MM.1S (cell line): ENCODE results near the gene ELF4.

Experiments
- DNase-seq: peaks from one replicate; pipeline ENCODE4 v3.0.0-alpha.2; 2015
- H2AFZ ChIP-seq: fragments of 300-600 bp; sonication (generic); 2 replicates; pipeline ENCODE4 v1.6.0; 2016; ENCODE audit warnings: antibody characterized with exemption, low read length
- H3F3A ChIP-seq: fragments of 300-600 bp; sonication (generic); 2 replicates; pipeline ENCODE4 v1.6.1; 2016; ENCODE audit warnings: mild to moderate bottlenecking, antibody characterized with exemption, low read length, moderate library complexity, mixed read lengths; ENCODE audit not compliant: insufficient read depth
- H3K27ac ChIP-seq: fragments of 300-600 bp; sonication (generic); 2 replicates; pipeline ENCODE4 v1.5.1; 2016; ENCODE audit warnings: mild to moderate bottlenecking, low read length
- H3K27me3 ChIP-seq: fragments of 300-600 bp; sonication (generic); replicated peaks from 2 replicates; pipeline ENCODE4 v1.6.0; 2016; ENCODE audit warnings: low read length; ENCODE audit not compliant: insufficient read depth
- H3K36me3 ChIP-seq: fragments of 300-600 bp; sonication (generic); replicated peaks from 2 replicates; pipeline ENCODE4 v1.6.1; 2016; ENCODE audit warnings: mild to moderate bottlenecking, low read length, mixed read lengths; ENCODE audit not compliant: insufficient read depth
- H3K4me1 ChIP-seq: fragments of 300-600 bp; sonication (generic); 2 replicates; pipeline ENCODE4 v1.6.1; 2016; ENCODE audit warnings: low read length, mixed read lengths
- H3K4me2 ChIP-seq: fragments of 300-600 bp; sonication (generic); 2 replicates; pipeline ENCODE4 v1.6.0; 2016; ENCODE audit warnings: low read depth, low read length
- H3K4me3 ChIP-seq: fragments of 300-600 bp; sonication (generic); 2 replicates; pipeline ENCODE4 v1.5.1; 2016; ENCODE audit warnings: low read length, mixed read lengths
- H3K79me2 ChIP-seq: fragments of 300-600 bp; sonication (generic); 2 replicates; pipeline ENCODE4 v1.6.1; 2016; ENCODE audit warnings: mixed run types, low read length, mixed read lengths
- H3K9ac ChIP-seq: fragments of 300-600 bp; sonication (generic); 2 replicates; pipeline ENCODE4 v1.6.1; 2016; ENCODE audit warnings: low read length, mixed read lengths
- H3K9me2 ChIP-seq: fragments of 300-600 bp; sonication (generic); replicated peaks from 2 replicates; pipeline ENCODE4 v1.6.1; 2016; ENCODE audit warnings: mild to moderate bottlenecking, low read length, mixed read lengths; ENCODE audit not compliant: insufficient read depth
- H3K9me3 ChIP-seq: fragments of 300-600 bp; sonication (generic); replicated peaks from 2 replicates; pipeline ENCODE4 v1.6.1; 2016; ENCODE audit warnings: mild to moderate bottlenecking, low read length, mixed read lengths; ENCODE audit not compliant: insufficient read depth
- H4K20me1 ChIP-seq: fragments of 300-600 bp; sonication (generic); 2 replicates; pipeline ENCODE4 v1.6.1; 2016; ENCODE audit warnings: mild to moderate bottlenecking, low read length, moderate library complexity, mixed read lengths; ENCODE audit not compliant: insufficient read depth
- EZH2 ChIP-seq: fragments of 300-600 bp; sonication (generic); optimal IDR thresholded peaks from 2 replicates; pipeline ENCODE3; 2017; ENCODE audit warnings: low read depth, mild to moderate bottlenecking, antibody characterized with exemption, low read length, mixed read lengths
- EZH2phosphoT487 ChIP-seq: fragments of 300-600 bp; sonication (generic); IDR thresholded peaks from 2 replicates; pipeline ENCODE4 v1.6.1; 2018; ENCODE audit warnings: antibody characterized with exemption, low read length
- TF ChIP-seq, protein P1 (sequence below): fragments of 300-600 bp; sonication (generic); IDR thresholded peaks from 2 replicates; pipeline ENCODE4 v1.5.1; 2016; ENCODE audit warnings: antibody characterized with exemption, low read length, mixed read lengths

ELF4 gene

DNA sequence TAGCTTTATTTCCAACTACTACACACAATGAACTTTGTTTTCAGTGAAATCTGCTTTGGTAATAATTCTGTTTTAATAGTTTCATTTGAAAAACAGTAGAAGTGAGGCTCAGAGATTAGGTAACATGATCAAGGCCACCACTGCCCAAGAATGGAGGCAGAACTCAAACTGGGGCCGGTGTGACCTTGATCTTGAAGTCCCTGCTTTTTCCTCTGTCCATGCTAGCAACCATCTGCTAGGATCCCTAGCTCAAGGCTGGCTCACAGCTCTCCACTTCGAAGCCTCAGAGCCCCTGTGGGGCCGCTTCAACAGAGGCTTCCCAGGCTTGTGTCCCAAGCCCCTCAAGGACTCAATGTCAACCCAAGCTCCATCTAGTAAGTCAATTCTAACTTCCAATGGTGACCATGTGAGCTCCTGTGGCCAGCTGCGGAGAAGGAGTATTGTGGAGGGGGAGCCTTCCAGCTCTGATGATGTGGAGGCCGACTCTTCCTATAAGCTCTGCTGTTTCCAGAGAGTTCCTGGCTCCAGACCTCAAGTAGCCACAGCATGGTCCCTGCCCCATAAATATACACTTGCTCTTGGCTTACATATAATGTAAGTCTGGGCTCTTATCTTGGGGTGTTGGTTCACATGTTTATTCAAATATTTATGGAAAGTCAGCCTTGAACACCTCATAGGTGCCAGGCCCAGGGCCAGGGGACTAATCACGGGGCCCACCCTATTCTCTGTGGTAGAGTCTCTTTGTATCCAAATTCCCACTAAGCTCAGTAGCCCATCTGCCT lies 14.9 kb downstream of the ELF4 start:
- TF ChIP-seq, protein P1, sequence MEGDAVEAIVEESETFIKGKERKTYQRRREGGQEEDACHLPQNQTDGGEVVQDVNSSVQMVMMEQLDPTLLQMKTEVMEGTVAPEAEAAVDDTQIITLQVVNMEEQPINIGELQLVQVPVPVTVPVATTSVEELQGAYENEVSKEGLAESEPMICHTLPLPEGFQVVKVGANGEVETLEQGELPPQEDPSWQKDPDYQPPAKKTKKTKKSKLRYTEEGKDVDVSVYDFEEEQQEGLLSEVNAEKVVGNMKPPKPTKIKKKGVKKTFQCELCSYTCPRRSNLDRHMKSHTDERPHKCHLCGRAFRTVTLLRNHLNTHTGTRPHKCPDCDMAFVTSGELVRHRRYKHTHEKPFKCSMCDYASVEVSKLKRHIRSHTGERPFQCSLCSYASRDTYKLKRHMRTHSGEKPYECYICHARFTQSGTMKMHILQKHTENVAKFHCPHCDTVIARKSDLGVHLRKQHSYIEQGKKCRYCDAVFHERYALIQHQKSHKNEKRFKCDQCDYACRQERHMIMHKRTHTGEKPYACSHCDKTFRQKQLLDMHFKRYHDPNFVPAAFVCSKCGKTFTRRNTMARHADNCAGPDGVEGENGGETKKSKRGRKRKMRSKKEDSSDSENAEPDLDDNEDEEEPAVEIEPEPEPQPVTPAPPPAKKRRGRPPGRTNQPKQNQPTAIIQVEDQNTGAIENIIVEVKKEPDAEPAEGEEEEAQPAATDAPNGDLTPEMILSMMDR, result no peak
- TF ChIP-seq EZH2, result no peak
- no peak for TF ChIP-seq EZH2phosphoT487
- H3K9me3 ChIP-seq, result no peaks in the 10 kb centered on the region
- no peak overlapping the region for H3K27ac ChIP-seq
- H3K36me3 ChIP-seq, result no peaks in the 10 kb centered on the region
- H3K9me2 ChIP-seq, result no peaks in the 10 kb centered on the region
- no peak for DNase-seq
- H3K4me3 ChIP-seq, result no peak overlapping the region
- no peak overlapping the region for H3K9ac ChIP-seq
- no peaks in the 10 kb centered on the region for H4K20me1 ChIP-seq
- peaks cover 13% of the 10 kb centered on the region for H3K4me1 ChIP-seq
- peaks cover 7% of the 10 kb centered on the region for H3K79me2 ChIP-seq
- H3K27me3 ChIP-seq, result no peaks in the 10 kb centered on the region
- no peaks in the 10 kb centered on the region for H3F3A ChIP-seq
- no peak overlapping the region for H3K4me2 ChIP-seq
- no peak overlapping the region for H2AFZ ChIP-seq

DNA sequence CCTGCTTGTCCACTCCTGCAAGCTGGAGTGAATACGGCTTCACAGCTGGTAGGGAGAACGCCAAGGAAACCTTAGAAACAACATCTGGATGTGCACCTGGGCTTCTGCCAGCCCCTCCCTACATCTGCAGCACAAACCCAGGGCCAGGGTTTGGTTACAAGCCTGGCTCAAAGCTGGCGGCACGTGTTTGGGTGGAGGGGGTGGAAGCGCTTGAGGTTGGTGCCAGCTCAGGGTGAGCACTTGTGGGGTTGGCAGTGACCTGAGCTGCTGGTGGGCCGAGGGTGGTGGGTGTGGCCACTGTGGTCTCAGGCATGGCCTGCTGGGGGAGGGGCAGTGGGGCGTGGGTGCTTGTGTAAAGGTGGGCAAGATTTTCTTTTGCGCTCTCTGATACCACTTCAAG lies 15.6 kb downstream of the ELF4 start:
- Histone ChIP-seq H4K20me1 (no peaks in the 10 kb centered on the region), H3K9me3 (no peaks in the 10 kb centered on the region), H3K27me3 (no peaks in the 10 kb centered on the region), H3K4me1 (peaks cover 13% of the 10 kb centered on the region), H3K27ac (no peak overlapping the region), H3F3A (no peaks in the 10 kb centered on the region), H3K4me3 (no peak overlapping the region), H3K4me2 (no peak overlapping the region), H2AFZ (no peak overlapping the region), H3K36me3 (no peaks in the 10 kb centered on the region), H3K9me2 (no peaks in the 10 kb centered on the region), H3K9ac (no peak overlapping the region), H3K79me2 (no peaks in the 10 kb centered on the region; the same call in none of the 2 replicates)
- no peak for DNase-seq
- TF ChIP-seq EZH2phosphoT487 (no peak), EZH2 (no peak)
- TF ChIP-seq, protein P1, result no peak

DNA sequence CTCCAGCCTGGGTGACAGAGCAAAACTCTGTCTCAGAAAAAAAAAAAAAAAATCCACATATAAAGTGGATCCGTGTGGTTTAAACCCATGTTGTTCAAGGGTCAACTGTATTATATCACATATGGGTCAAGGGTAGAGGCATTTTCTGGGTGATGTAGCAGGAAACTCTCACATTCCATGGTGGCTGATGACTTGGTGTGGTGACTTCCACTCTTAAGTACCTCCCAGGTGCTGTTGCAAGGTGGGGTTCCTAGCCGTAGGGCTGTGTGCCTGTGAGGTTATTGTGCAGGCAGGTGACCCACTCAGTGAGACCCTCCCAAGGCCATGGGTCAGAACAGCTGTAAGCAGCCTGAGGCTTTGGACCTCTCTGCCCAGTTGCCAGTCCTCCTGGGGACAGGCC lies 17.0 kb downstream of the ELF4 start:
- no peak for DNase-seq
- no peak overlapping the region for H3K4me2 ChIP-seq
- H3K27me3 ChIP-seq, result no peaks in the 10 kb centered on the region
- no peaks in the 10 kb centered on the region for H4K20me1 ChIP-seq
- TF ChIP-seq, protein P1, result no peak
- TF ChIP-seq EZH2, result no peak
- TF ChIP-seq EZH2phosphoT487, result no peak
- H3F3A ChIP-seq, result no peaks in the 10 kb centered on the region
- H3K4me3 ChIP-seq, result no peak overlapping the region
- H3K27ac ChIP-seq, result no peak overlapping the region
- no peaks in the 10 kb centered on the region for H3K9me3 ChIP-seq
- H3K79me2 ChIP-seq, result no peaks in the 10 kb centered on the region; the same call in 1 of the 2 replicates
- no peak overlapping the region for H2AFZ ChIP-seq
- H3K9me2 ChIP-seq, result no peaks in the 10 kb centered on the region
- H3K36me3 ChIP-seq, result no peaks in the 10 kb centered on the region
- peaks cover 13% of the 10 kb centered on the region for H3K4me1 ChIP-seq
- H3K9ac ChIP-seq, result no peak overlapping the region
